ENCODE results near the gene FBXO38.
A peak's percentile ranks its signal among the peaks of the same experiment; 100 is the strongest.

Gene FBXO38

DNA sequence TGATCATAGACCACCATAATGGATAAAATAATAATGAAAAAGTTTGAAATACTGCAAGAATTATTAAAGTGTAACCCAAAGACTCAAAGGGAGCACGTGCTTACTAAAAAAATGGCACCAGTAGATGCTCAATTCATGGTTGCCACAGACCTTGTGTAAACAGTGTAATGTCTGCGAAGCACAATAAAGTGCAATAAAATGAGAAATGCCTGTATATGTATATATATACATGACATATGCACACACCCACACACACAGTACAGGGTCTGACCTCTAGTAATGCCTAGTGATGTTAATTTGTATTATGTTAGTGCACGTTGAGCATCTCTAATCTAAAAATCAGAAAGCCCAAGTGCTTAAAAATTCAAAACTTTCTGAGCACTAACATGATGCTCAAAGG is 52.3 kb downstream of the FBXO38 start:
- H3K4me3 ChIP-seq (ENCODE audit: low read depth, low read length), result no peak overlapping the region
- DNase-seq (ENCODE audit: low read depth), result no peak
- TF ChIP-seq, protein P1, sequence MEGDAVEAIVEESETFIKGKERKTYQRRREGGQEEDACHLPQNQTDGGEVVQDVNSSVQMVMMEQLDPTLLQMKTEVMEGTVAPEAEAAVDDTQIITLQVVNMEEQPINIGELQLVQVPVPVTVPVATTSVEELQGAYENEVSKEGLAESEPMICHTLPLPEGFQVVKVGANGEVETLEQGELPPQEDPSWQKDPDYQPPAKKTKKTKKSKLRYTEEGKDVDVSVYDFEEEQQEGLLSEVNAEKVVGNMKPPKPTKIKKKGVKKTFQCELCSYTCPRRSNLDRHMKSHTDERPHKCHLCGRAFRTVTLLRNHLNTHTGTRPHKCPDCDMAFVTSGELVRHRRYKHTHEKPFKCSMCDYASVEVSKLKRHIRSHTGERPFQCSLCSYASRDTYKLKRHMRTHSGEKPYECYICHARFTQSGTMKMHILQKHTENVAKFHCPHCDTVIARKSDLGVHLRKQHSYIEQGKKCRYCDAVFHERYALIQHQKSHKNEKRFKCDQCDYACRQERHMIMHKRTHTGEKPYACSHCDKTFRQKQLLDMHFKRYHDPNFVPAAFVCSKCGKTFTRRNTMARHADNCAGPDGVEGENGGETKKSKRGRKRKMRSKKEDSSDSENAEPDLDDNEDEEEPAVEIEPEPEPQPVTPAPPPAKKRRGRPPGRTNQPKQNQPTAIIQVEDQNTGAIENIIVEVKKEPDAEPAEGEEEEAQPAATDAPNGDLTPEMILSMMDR (IDR thresholded peaks at IDR 0.05; ENCODE audit: insufficient read depth, low read depth, low read length, missing control alignments), result no peak

DNA sequence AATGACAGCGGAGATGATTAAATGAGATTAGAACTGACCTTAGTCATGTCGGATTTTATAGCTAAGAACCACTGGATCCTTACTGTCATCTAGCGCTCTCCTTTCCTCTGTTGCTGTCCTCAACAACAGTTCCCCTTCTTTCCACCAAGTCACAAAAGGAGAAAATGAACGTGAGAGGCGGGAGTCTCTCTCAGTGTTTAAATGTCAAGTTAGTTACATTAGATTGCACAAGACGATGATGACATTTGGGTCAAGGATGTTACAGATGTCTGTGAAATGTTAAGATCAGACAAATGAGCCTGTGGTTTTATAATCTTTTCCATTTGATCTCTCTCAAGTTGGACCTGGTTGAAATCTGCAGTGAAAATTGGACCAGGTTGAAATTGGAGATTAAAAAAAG is 53.5 kb downstream of the FBXO38 start:
- no peak for DNase-seq (ENCODE audit: low read depth)
- TF ChIP-seq, protein P1 (IDR thresholded peaks at IDR 0.05; ENCODE audit: insufficient read depth, low read depth, low read length, missing control alignments), result no peak
- H3K4me3 ChIP-seq (ENCODE audit: low read depth, low read length), result no peak overlapping the region

DNA sequence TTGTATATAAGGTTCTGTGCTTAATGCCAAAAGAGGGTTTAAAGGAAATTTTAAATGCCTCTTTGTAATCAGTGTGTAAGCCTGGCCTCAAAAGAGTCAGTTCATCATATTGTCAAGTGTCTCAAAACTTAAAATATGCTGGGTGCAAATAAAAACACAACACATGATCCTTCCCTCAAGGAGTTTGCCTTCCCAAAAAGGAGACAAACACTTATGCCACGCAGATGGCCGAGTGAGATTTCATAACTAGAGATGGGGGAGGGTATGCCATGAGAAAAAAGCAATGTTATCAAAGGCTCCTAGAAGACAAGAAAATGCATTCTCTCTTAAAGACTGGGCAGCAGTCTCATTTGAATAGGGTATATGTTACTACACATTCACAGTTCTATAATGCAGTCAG is 55.2 kb downstream of the FBXO38 start:
- no peak for DNase-seq (ENCODE audit: low read depth)
- H3K4me3 ChIP-seq (ENCODE audit: low read depth, low read length), result no peak overlapping the region
- TF ChIP-seq, protein P1 (IDR thresholded peaks at IDR 0.05; ENCODE audit: insufficient read depth, low read depth, low read length, missing control alignments), result no peak

DNA sequence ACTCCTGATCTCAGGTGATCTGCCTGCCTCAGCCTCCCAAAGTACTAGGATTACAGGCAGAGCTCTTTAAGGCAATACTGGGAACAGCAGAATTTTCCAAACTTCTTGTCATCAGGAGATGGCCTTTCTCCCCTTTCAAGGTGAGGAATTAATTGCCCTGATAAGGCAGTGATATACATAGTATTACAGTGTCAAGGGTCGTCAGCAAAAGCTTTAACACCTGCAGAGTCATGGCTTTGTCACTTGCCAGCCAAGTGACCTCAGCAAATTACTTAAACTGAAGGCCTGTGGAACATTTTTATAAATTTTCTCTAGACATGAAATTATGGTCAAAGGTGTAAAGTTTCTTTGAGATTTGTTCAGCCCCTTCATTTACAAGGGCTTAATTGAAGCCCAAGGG is 59.5 kb downstream of the FBXO38 start:
- H3K4me3 ChIP-seq (ENCODE audit: low read depth, low read length), result no peak overlapping the region
- DNase-seq (ENCODE audit: low read depth), result no peak
- TF ChIP-seq, protein P1 (IDR thresholded peaks at IDR 0.05; ENCODE audit: insufficient read depth, low read depth, low read length, missing control alignments), result no peak

DNA sequence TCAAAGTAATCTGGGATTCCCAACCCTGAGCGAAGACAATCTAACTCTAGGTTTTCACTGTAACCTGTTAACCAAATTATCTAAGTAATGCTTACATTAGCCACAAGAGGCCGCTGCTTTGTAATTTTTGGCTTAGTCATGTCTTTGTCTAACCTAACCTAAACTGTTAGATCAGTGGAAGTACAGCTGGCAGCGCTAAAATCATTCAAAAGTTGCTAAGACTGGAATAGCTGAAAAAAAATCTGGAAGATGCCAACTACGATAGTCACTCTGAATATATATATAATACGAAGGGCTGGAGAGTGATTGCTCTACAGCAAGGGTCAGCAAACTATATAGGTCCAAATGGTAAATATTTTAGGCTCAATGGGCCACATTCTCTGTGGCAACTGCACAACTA is 60.2 kb downstream of the FBXO38 start:
- no peak overlapping the region for H3K4me3 ChIP-seq (ENCODE audit: low read depth, low read length)
- peak; percentile 57 for DNase-seq (ENCODE audit: low read depth)
- TF ChIP-seq, protein P1 (IDR thresholded peaks at IDR 0.05; ENCODE audit: insufficient read depth, low read depth, low read length, missing control alignments), result peak; percentile 52

DNA sequence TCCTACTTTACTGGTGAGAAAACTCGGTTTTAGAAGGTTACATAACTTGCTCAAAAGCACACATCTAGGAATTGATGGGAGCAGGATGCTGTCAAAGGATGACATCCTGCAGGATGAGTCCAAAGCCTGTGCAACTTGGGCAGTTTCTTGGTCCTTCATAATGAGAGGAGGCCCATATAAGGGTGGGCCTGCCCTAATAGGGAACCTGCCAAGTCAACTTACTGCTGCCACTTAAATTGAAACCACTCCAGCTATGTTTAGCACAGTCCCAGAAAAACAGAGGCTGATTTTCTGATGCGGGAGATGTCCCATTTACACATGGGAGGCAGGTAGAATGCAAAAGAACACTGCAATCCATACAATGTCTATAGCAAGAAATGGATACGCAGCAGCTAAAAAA is 61.8 kb downstream of the FBXO38 start:
- no peak for DNase-seq (ENCODE audit: low read depth)
- TF ChIP-seq, protein P1 (IDR thresholded peaks at IDR 0.05; ENCODE audit: insufficient read depth, low read depth, low read length, missing control alignments), result no peak
- no peak overlapping the region for H3K4me3 ChIP-seq (ENCODE audit: low read depth, low read length)

DNA sequence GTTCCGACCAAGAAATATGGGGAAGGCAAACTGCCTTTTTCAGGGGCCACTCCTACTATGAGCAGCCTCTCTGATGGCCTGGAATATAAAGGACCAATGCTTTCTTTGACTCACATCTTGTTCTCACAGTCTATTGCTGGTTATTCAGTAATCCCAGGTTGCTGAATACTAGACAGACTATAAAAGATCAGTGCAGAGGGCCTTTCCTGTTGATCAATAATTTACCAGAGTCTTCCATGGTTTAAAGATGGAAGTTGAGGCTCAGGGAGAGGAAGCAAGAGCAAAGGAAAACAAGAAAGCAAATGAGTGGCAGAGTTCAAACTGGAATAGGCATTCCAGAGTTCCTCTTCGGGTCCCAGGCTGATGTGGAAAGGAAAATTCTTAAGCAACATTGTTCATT is 62.9 kb downstream of the FBXO38 start:
- TF ChIP-seq, protein P1 (IDR thresholded peaks at IDR 0.05; ENCODE audit: insufficient read depth, low read depth, low read length, missing control alignments), result no peak
- no peak overlapping the region for H3K4me3 ChIP-seq (ENCODE audit: low read depth, low read length)
- DNase-seq (ENCODE audit: low read depth), result no peak
